OCI-LY7 (cell line): ENCODE measurements around the gene RIMBP3C.
"Not testable (repeated sequence)": the region's sequence is repeated elsewhere in the genome, so short reads cannot be mapped to it uniquely, and the experiment has no call there.

Experiments used
- EZH2phosphoT487 ChIP-seq: fragments of 200-600 bp; sonication (generic); IDR thresholded peaks from 2 replicates; pipeline ENCODE4 v1.6.1; 2018; ENCODE audit warnings: low read depth, borderline replicate concordance, mild to moderate bottlenecking, mixed run types, antibody characterized with exemption, low read length, moderate library complexity, mixed read lengths
- TF ChIP-seq, protein P1 (sequence below): fragments of 200-600 bp; sonication (generic); conservative IDR thresholded peaks from 2 replicates; pipeline ENCODE4 v1.5.1; 2014; ENCODE audit warnings: mild to moderate bottlenecking, antibody characterized with exemption, low read length, moderate library complexity, mixed read lengths

DNA sequence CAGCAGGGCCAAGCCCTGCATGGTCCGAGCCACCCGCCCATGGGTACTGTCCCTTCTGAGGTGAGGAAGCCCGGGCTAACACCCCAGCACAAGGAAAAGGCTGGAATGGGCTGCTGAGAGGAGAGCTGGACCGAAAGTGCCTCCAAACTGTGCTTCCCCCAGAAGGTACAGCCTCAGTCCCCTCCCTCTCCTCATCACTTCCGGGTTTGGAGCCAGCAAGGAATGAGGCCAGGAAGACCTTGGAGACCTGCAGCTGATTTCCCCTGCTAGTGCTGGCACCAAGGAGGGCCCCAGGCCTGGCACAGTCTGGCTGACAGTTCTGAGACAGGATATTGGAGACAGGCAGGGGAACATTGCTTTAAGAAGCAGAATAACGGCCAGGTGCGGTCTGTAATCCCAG, 52.8 kb downstream of the RIMBP3C start:
- TF ChIP-seq, protein P1, sequence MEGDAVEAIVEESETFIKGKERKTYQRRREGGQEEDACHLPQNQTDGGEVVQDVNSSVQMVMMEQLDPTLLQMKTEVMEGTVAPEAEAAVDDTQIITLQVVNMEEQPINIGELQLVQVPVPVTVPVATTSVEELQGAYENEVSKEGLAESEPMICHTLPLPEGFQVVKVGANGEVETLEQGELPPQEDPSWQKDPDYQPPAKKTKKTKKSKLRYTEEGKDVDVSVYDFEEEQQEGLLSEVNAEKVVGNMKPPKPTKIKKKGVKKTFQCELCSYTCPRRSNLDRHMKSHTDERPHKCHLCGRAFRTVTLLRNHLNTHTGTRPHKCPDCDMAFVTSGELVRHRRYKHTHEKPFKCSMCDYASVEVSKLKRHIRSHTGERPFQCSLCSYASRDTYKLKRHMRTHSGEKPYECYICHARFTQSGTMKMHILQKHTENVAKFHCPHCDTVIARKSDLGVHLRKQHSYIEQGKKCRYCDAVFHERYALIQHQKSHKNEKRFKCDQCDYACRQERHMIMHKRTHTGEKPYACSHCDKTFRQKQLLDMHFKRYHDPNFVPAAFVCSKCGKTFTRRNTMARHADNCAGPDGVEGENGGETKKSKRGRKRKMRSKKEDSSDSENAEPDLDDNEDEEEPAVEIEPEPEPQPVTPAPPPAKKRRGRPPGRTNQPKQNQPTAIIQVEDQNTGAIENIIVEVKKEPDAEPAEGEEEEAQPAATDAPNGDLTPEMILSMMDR: not testable (repeated sequence)
- not testable (repeated sequence) for TF ChIP-seq EZH2phosphoT487
